ENCODE results near the gene RND1. TPM values are rescaled to one million over a fixed set of nuclear protein-coding genes. Genes with fewer than 3 reads are reported as not detected.

RND1 gene
- total RNA-seq, 2 experiments from 2014 or later = 7.3 to 13.9 TPM

GRCh38 chr12:48812389-48812788 is 53.3 kb downstream of the RND1 start:
- Histone ChIP-seq H3K79me2 (ENCODE audit: insufficient read depth, low read depth, low read length) (no peaks in the 10 kb centered on the region), H4K20me1 (ENCODE audit: insufficient read depth, low read length) (no peaks in the 10 kb centered on the region), H3K4me3 (ENCODE audit: low read depth, low read length, poor library complexity, severe bottlenecking) (no peak overlapping the region), H3K4me2 (ENCODE audit: low read length) (no peak overlapping the region), H3K9me3 (ENCODE audit: low read length) (no peaks in the 10 kb centered on the region), H2AFZ (ENCODE audit: low read length) (no peak overlapping the region), H3K36me3 (ENCODE audit: insufficient read depth, low read length) (no peaks in the 10 kb centered on the region), H3K4me1 (ENCODE audit: insufficient read depth, low read length, poor library complexity, severe bottlenecking) (peaks cover 17% of the 10 kb centered on the region), H3K9me2 (ENCODE audit: insufficient read depth, low read length) (no peaks in the 10 kb centered on the region), H3K27ac (ENCODE audit: low read depth, low read length, poor library complexity, severe bottlenecking) (no peak overlapping the region)
- TF ChIP-seq CTCF (conservative IDR thresholded peaks at IDR 0.05; ENCODE audit: low read length) = no peak
- no peak for TF ChIP-seq EZH2phosphoT487 (IDR thresholded peaks at IDR 0.05; ENCODE audit: borderline replicate concordance, low read depth, low read length)
- BruUV-seq (replicated peaks) = no TSS peak
- CTCF ChIA-PET (ENCODE audit: unreplicated experiment) = no interaction called here
- intact Hi-C loops (cut with micrococcal nuclease; ENCODE audit: unreplicated experiment) = no loop called here
- POLR2A ChIA-PET = no interaction called here
- DNase-seq (ENCODE audit: low spot score) = no peak

DNA sequence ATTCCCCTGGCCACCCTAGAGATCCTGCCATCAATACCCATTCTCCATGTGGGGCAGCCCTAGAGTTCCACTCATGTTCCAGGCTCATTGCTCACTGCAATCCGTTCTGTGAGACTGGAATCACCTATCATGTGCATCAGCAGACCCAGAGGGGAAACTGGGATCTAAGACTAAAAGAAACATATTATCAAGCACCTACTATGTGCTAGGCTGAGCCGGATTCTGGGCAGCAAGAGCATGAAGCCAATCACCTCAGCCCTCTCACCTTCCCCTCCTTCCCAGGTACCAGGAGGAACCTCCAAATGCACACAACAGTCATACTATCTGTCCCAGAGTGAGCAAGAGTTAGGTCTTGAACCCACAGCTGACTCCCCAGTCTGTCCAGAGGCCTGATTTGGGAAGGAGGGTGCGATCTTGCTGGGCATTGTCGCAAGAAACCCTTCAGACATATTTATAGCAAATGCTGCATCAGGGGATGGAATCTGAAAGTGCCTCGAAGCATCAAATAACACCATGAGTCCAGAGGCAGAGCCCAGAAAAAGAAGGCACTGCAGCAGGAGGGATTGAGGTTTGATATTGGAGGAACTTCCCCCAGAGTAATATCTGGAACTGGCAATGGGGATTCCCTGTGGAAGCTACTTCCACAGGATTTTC is 54.1 kb downstream of the RND1 start:
- H3K27ac ChIP-seq (ENCODE audit: low read depth, low read length, poor library complexity, severe bottlenecking) = no peak overlapping the region
- H3K36me3 ChIP-seq (ENCODE audit: insufficient read depth, low read length) = no peaks in the 10 kb centered on the region
- no TSS peak for BruUV-seq (replicated peaks)
- H4K20me1 ChIP-seq (ENCODE audit: insufficient read depth, low read length) = no peaks in the 10 kb centered on the region
- TF ChIP-seq EZH2phosphoT487 (IDR thresholded peaks at IDR 0.05; ENCODE audit: borderline replicate concordance, low read depth, low read length) (no peak), CTCF (conservative IDR thresholded peaks at IDR 0.05; ENCODE audit: low read length) (no peak)
- ChIA-PET CTCF (ENCODE audit: unreplicated experiment) (no interaction called here), POLR2A (no interaction called here)
- peaks cover 16% of the 10 kb centered on the region for H3K4me1 ChIP-seq (ENCODE audit: insufficient read depth, low read length, poor library complexity, severe bottlenecking)
- intact Hi-C loops (cut with micrococcal nuclease; ENCODE audit: unreplicated experiment) = no loop called here
- H3K9me3 ChIP-seq (ENCODE audit: low read length) = no peaks in the 10 kb centered on the region
- H3K4me3 ChIP-seq (ENCODE audit: low read depth, low read length, poor library complexity, severe bottlenecking) = no peak overlapping the region
- DNase-seq (ENCODE audit: low spot score) = no peak
- H2AFZ ChIP-seq (ENCODE audit: low read length) = no peak overlapping the region
- H3K9me2 ChIP-seq (ENCODE audit: insufficient read depth, low read length) = no peaks in the 10 kb centered on the region
- H3K79me2 ChIP-seq (ENCODE audit: insufficient read depth, low read depth, low read length) = no peaks in the 10 kb centered on the region
- no peak overlapping the region for H3K4me2 ChIP-seq (ENCODE audit: low read length)

DNA sequence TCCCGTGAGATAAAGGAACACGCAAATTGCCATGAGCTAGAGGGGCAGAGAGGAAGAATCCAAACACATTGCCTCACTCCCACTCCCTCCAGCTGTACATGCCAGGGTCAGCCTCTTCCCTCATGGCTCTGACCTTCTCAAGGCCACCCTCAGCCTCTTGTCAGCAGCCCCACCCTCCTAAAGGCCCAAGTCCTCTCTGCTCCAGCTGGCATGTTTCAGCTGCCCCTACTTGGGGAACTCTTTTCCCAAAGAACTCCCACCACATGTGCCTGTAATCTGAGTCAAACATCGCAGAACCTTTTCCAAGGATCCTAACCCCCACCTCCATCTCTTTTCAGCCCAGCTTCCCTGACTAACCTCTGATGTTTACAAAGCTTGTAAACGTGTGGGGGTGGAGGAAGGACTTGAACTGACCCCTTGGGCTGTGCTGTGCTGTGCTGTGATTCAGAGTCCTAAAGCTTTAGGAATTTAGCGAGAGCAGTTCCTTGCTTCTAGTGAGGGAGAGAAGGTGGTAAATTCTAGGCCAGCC is 54.7 kb downstream of the RND1 start:
- Histone ChIP-seq H3K9me2 (ENCODE audit: insufficient read depth, low read length) (no peaks in the 10 kb centered on the region), H3K36me3 (ENCODE audit: insufficient read depth, low read length) (no peaks in the 10 kb centered on the region), H3K9me3 (ENCODE audit: low read length) (no peaks in the 10 kb centered on the region), H3K79me2 (ENCODE audit: insufficient read depth, low read depth, low read length) (no peaks in the 10 kb centered on the region), H4K20me1 (ENCODE audit: insufficient read depth, low read length) (no peaks in the 10 kb centered on the region), H3K27ac (ENCODE audit: low read depth, low read length, poor library complexity, severe bottlenecking) (no peak overlapping the region), H3K4me3 (ENCODE audit: low read depth, low read length, poor library complexity, severe bottlenecking) (no peak overlapping the region), H3K4me2 (ENCODE audit: low read length) (no peak overlapping the region), H2AFZ (ENCODE audit: low read length) (no peak overlapping the region), H3K4me1 (ENCODE audit: insufficient read depth, low read length, poor library complexity, severe bottlenecking) (peaks cover 12% of the 10 kb centered on the region)
- ChIA-PET CTCF (ENCODE audit: unreplicated experiment) (no interaction called here), POLR2A (no interaction called here)
- DNase-seq (ENCODE audit: low spot score) = no peak
- intact Hi-C loops (cut with micrococcal nuclease; ENCODE audit: unreplicated experiment) = no loop called here
- BruUV-seq (replicated peaks) = no TSS peak
- TF ChIP-seq EZH2phosphoT487 (IDR thresholded peaks at IDR 0.05; ENCODE audit: borderline replicate concordance, low read depth, low read length) (no peak), CTCF (conservative IDR thresholded peaks at IDR 0.05; ENCODE audit: low read length) (no peak)
